NCI-H187 (cell line): ENCODE measurements around the gene YBX3.

Source experiments
- DNase-seq, 2 experiments: peaks; one replicate each; lab custom pipeline; 2025; lab: John Stamatoyannopoulos, UW

Gene YBX3

DNA sequence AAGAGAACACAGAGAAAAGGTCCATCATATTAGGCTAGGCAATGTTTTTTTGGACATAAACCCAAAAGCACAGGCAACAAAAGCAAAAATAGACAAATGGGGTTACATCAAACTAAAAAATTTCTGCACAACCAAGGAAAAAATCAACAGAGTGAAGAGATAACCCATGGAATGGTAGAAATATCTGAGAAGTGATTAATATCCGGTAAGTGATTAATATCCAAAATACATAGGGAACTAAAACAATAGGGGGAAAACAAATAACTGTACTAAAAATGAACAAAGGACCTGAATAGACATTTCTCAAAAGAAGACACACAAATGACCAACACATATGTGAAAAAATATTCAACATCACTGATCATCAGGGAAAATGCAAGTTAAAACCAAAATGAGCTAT, 53.6 kb downstream of the YBX3 start:
- no peak for DNase-seq

DNA sequence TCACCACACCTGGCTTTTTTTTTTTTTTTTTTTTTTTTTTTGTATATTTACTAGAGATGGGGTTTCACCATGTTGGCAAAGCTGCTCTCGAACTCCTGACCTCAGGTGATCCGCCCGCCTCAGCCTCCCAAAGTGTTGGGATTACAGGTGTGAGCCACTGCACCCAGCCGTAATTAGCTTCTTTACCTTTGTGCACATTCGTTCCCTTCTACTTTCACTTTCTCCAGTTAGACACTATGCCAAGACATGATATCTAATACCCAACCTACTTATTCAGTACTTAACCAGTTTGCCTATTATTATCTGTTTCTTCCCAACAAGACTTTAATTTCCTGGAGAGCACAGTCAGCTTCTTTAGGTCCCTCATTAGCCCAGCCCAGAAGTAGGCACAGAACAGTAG, 54.6 kb downstream of the YBX3 start:
- DNase-seq = no peak

GRCh38 chr12:10667581-10667980, 55.5 kb downstream of the YBX3 start:
- DNase-seq = no peak

GRCh38 chr12:10664499-10664898, 58.6 kb downstream of the YBX3 start:
- no peak for DNase-seq

DNA sequence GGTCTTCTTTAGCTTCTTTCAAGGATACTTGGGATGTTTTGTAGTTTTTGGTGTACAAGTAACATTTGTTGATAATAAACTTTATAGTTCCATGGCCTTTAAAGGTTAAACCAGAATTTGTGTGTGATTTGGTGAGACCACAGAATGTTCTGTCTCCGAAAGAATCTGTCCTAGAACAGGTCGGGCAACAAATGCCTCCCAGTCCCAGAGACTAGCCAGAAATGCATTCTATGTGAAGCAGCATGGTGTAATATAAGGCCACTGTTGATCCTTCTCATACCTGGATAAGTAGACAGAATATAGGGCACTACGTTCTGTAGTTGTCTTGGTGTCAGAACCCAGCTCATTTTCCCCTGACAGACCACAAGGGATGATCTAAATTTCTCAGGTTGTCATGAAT, 59.3 kb downstream of the YBX3 start:
- DNase-seq = no peak

- DNase-seq = no peak
These were observed 61.8 kb downstream of the YBX3 start for GRCh38 chr12:10661338-10661737.

DNA sequence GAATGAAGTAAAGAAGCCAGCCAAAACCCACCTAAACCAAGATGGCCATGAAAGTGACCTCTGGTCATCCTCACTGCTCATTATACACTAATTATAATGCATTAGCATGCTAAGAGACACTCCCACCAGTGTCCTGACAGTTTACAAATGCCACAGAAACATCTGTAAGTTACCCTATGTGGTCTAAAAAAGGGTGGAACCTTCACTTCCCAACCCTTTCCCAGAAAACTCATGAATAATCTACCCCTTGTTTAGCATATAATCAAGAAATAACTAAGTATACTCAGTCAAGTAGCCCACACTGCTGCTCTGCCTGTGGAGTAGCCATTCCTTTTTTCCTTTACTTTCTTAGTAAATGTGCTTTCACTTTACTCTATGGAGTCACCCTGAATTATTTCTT, 69.1 kb downstream of the YBX3 start:
- DNase-seq = no peak

DNA sequence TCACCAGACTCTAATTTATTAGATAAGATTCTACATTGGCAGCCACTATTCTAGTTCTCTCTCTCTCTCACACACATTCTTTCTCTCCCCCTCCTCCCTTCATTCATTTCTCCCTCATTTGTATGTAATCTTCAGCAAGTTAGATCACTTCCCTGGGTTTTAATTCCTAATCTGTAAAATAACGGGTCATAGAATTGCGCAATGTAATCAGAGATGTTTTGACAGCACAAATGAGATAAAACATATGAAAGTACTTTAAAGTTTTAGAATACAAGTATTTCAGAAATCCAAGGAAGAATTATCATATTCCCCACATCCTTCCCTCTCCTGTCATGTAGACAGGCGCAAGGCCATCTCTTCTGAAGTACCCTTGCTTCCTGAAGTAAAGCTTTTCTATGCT, 70.9 kb downstream of the YBX3 start:
- DNase-seq = no peak
